HG03139 (cell line): ENCODE results near the gene PPP2R3A.

Experiments
- ATAC-seq: cut with Tn5 transposase; IDR thresholded peaks from one replicate; pipeline ENCODE4 v1.9.1; 2021; ENCODE audit not compliant: unreplicated experiment

The PPP2R3A gene

GRCh38 chr3:136192831-136193230 lies 227.3 kb downstream of the PPP2R3A start:
- ATAC-seq: no peak

GRCh38 chr3:136193278-136194054 lies 227.9 kb downstream of the PPP2R3A start:
- no peak for ATAC-seq

- ATAC-seq: no peak
These were observed 229.1 kb downstream of the PPP2R3A start for GRCh38 chr3:136194409-136195257.

- peak; percentile 33 for ATAC-seq
These were observed 229.9 kb downstream of the PPP2R3A start for GRCh38 chr3:136195258-136196063.

GRCh38 chr3:136196064-136196400 lies 230.5 kb downstream of the PPP2R3A start, which contains the start of gene MSL2:
TSS of gene MSL2 (minus strand) at chr3:136196335. CDS start at chr3:136195113, 1,222 bp downstream.
- no peak for ATAC-seq

GRCh38 chr3:136196401-136197158 lies 231.1 kb downstream of the PPP2R3A start:
- peak; percentile 53 for ATAC-seq

- ATAC-seq: no peak
These were observed 231.7 kb downstream of the PPP2R3A start for GRCh38 chr3:136197159-136197793.
